GM03348 (cell line): ENCODE measurements around the gene NPDC1.

Experiments used
- DNase-seq: peaks from one replicate; pipeline ENCODE4 v3.0.0; 2012; ENCODE audit warnings: low spot score

The NPDC1 gene

GRCh38 chr9:137025517-137025966 lies 20.4 kb downstream of the NPDC1 start:
- DNase-seq = no peak

DNA sequence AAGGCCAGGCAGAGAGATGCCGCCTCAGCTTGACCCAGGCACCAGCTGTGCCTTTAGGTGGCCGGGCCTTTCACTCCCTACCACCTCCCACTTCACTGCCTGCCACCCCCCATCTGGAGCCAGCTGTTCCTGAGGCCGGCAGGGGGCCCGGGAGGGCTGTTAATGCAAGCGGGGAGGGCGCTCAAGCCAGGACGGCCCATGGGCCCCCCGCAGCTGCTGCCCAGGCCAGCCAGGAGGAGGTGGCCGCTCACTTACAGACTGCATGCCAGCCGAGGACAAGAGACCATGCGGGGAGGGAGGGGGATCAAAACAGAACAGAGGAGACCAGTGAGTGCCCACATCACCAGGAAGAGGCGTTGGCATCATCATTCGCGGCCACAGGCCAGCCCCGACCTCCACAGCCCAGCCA lies 22.4 kb downstream of the NPDC1 start:
- DNase-seq = no peak

- no peak for DNase-seq
Measured at GRCh38 chr9:137023157-137023556, 22.8 kb downstream of the NPDC1 start.

DNA sequence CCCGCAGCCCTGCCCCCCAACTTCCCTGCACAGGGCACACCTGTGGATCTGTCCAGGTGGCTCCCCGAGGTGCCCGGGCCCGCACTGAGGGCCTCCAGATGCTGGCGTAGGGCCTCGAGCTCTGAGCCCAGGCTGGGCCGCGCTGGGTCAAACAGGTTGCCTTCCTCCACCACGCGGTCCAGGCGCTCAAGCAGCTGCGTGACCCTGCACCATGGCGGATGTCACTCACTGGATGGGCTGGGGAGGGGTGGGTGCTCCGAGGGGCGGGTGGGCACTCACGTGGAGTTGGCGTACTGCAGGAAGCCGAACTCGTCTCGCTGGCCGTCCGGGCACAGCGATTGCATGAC lies 23.3 kb downstream of the NPDC1 start:
- DNase-seq = no peak

GRCh38 chr9:137021979-137022661 lies 23.9 kb downstream of the NPDC1 start:
- DNase-seq = peak; percentile 77

- no peak for DNase-seq
Measured at GRCh38 chr9:137021568-137021978, 24.4 kb downstream of the NPDC1 start.

- no peak for DNase-seq
Measured at GRCh38 chr9:137020771-137021567, 25.0 kb downstream of the NPDC1 start.

DNA sequence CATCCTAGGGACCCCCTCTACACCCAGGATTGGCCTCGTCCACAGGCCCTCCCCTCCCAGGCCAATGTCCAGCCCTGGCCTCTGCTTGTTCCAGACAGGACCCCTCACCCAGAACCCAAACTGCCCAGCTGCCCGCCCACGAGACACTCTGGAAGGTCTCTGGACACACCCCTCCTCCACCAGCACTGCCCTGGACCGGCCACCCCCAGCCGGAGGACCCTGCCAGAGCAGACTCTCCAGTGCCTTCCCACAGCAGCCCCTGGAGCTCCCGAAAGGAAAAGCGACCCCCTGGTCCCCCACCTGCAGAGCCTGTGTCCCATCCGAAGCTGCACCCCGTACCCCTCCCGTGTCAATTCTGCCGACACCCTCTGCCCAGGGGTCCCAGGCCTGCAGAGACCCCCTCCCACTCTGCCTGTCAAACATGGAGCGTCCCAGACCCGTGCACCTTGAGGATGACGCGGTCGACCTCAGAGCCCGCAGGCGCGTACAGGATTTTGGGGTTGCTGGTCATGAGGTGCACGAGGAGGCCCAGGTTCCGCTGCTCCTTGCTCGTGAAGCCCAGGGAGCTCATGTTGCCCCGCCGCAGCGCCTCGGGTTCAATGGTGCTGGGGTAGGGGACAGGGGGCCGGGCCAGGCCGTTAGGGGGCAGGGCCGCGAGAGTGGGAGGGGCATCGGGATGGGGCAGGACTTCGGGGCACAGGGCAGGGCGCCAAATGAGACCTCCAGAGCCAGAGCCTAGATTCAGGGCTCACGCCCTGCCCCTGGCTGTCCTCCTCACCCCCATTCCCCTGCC lies 25.9 kb downstream of the NPDC1 start:
- no peak for DNase-seq

DNA sequence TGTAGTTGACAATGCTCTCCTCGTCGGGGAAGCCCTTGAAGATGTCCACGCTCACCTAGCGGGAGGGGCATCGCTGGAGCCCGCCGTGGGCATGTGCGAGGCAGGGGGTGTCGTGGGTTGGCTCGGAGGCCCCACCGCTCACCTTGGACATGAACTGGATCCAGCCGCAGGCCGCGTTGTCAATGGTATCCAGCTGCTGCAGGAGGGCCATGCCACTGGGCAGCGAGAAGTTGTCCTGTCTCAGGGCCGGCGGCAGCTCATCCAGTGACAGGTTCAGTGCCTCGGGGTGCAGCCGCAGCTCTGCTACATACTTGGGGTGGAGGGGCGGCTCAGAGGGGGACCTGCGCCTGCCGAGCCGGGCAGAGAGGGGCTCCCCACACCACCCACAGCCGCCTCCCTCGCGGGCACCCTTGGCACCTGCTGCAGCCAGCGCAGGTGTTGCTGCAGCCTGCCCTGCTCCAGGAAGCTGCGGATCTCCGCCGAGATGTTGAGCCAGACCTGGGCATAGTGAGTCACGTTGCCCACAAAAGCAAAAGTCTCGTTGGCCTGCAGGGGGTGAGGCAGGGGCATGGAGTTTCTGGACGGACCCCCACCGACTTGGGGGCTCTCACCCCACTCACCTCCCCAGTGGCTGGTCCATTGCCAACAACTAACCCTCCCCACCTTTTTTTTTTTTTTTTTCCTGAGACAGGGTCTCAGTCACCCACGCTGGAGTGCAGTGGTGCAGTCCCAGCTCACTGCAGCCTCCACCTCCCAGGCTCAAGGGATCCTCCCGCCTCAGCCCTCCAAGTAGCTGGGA lies 27.0 kb downstream of the NPDC1 start:
- DNase-seq = no peak

DNA sequence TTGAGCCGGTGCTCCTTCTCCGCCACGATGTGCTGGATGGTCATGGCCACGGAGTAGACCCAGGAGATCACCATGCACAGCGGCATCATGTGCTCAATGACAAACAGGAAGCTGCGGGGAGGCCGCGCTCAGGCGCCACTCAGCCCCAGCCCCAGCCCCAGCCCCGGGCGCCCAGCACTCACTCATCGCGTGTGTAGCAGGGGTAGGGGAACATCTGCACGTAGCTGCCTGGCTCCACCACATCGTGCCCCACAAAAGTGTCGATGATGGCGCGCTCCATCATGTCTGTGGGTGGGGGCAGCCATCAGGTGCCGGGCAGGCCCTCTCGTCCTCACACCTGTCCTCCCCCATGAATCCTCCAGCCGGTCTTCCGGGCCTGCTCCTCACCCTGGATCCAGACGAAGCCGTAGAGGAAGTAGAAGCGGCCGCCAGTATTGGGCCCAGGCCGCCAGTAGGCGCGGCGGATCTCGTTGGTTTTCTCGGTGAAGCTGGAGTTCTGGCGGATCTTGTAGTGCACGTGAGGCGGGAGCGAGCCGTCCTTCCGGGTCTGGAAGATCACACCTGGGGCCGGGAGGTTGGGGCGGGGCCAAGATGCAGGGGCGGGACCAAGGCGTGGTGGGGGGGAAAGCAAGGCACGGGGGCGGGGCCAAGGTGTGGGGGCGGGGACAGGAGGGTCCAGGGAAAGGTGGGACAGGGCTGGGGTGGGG lies 28.0 kb downstream of the NPDC1 start:
- no peak for DNase-seq

- no peak for DNase-seq
Measured at GRCh38 chr9:137017071-137017470, 28.9 kb downstream of the NPDC1 start.

DNA sequence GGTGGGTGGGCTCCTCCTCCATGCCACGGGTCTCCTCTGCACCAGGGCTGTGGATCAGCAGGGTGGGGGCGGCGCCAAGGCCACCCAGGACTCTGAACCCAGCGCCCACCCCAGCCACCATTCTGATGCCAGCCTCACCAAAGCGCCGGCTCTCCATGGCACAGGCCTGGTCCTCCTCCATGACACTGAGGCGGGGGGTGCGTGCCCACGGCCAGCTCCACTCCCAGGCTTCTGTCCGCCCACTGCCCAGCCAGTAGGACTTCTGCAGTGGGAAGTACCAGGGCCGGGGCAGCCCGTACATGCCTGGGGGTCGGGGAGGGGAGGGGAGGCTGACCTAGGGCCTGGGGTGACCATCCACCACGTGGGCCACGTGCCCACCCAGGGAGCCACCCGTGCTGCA lies 29.5 kb downstream of the NPDC1 start:
- no peak for DNase-seq

GRCh38 chr9:137015976-137016375 lies 30.0 kb downstream of the NPDC1 start:
- DNase-seq = no peak

GRCh38 chr9:137015540-137015930 lies 30.4 kb downstream of the NPDC1 start:
- no peak for DNase-seq

DNA sequence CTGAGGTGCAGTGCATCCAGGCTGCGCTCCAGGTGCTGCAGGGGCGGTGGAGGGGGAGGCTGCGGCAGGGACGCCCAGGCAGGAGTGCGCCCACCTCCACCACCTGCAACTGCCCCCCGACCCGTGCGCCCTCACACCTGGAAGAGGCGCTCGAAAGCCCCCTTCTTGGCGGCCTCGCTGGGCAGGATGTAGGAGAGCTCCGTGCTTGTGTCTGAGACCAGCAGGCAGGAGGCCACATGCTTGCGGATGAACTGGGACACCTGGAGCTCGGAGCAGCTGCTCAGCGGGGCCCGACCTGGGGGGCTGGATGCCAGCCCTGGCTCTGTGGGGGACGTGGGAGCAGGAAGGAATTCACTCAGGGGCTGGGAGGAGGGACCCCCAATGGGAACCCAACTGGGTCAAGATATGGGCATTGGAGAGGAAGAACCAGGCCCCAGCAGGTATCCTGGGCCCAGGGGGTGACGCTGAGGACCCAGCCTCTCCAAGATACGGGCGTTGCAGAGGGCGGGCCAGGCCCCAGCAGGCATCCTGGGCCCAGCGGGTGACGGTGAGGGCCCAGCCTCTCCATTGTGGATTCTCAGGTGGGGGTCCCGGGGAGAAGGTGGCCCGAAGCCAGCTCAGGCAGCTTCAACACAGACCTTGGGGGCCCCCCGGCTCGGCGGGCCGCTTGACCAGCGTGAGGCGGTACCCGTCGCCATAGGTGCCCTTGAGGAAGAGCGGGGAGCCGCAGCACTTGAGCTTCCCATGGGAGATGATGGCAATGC lies 31.0 kb downstream of the NPDC1 start:
- DNase-seq = no peak

- DNase-seq = no peak
Measured at GRCh38 chr9:137014166-137014565, 31.8 kb downstream of the NPDC1 start.

GRCh38 chr9:137013571-137013940 lies 32.4 kb downstream of the NPDC1 start:
- no peak for DNase-seq

DNA sequence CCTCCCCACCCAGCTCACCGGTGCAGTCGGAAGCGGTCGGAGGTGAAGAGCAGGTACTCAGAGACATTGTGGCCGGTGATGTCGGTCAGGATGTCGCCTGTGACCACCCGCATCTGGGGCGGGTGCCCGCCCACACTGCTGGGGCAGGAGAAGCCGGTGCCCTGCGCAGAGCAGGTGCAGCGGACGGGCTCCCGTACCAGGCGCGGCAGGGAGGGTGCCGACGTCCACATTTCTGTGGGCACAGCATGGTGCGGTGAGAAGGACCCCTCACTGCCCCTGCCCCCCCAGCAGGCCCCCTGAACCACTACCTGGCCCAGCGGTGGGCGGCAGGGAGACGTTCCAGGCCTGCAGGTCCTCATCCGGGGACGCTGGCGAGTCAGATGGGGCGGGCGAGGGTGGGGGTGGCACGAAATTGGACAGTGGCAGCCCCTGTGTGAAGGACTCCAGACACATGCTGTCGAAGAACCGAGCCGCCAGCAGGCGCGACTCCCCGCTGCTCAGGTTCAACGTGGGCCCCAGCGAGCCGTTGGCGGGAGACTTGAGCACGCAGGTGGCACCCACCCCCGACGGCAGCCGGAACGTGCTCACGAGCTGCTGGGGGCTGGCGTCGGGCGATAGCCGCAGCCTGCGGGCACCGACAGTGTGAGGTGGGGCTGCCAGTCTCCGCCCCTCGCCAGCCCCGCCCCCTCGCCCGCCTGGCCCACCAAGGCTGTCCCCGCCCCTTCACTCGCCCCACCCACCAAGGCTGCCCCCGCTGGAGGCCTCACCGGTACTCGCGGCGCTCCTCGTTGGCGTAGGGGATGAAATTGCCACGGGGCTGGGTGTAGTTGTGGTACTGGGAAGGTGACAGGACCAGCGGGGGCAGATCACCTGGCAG lies 33.0 kb downstream of the NPDC1 start:
- no peak for DNase-seq

DNA sequence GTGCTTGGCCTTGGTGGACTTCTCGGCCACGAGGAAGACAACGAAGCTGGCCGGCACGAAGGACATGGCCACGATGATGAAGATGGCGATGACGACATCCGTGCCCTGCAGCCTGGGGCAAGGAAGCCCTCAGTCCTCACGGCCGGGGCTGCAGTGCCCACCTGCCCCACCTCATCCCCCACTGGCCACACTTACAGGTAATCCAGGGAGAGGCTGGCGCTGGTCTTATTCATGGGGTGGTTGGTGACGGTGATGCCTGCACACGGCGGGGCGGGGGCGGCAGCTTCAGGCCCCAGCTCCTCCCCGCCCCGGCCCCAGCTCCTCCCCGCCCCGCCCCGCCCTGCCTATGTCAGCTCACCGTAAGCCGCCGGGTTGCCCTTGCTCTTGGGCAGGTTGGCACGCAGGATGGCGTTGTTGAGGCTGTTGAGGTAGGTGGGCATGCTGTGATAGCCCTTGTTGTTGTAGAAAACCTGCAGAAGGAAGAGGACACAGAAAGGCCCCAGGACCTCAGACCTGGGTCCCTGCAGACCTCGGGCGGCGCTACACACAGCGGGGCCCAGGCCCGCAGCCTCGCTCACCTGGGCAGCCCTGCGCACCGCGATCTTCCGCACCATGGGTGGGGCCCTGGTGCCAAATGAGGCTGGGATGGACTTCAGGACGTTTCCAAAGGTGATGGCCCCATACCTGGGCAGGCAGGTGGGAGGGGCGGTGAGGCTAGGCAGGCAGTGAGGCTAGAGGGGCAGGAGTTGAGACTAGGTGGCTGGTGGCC lies 33.9 kb downstream of the NPDC1 start:
- no peak for DNase-seq
